Sciatic nerve (tissue), 2 donors: Measurements from ENCODE around the gene PGAM2. TPM values are rescaled to one million over a fixed set of nuclear protein-coding genes. Genes with fewer than 3 reads are reported as not detected.

Source experiments
- ATAC-seq: fragments of 200-7000 bp; cut with Tn5 transposase; one replicate; pipeline ENCODE4 v1.9.1; 2020; ENCODE audit warnings: mild to moderate bottlenecking, moderate library complexity
- DNase-seq: peaks from one replicate; pipeline ENCODE4 v3.0.0-alpha.2; 2020; ENCODE audit warnings: low spot score
- intact Hi-C: fragments of 100-400 bp; cut with DNase I; formaldehyde crosslinking; loops from one replicate; pipeline ENCODE4 v1.14.2; 2022
- total RNA-seq: library from RNA; stranded (reverse); fragmentation: NEBNext Ultra II Directional; extraction: Animal tissue kit (Norgen Biotek cat#: 25700); gene quantifications from one replicate; pipeline ENCODE4 v1.2.1, GENCODE V29; 2021
- donor health status: DM: no; HTN: no; CAD: no.
- donor health status: DM: no; HTN: no; CAD: no.

PGAM2 gene
- total RNA-seq, 1 donor from 2014 or later: 0.85 TPM

DNA sequence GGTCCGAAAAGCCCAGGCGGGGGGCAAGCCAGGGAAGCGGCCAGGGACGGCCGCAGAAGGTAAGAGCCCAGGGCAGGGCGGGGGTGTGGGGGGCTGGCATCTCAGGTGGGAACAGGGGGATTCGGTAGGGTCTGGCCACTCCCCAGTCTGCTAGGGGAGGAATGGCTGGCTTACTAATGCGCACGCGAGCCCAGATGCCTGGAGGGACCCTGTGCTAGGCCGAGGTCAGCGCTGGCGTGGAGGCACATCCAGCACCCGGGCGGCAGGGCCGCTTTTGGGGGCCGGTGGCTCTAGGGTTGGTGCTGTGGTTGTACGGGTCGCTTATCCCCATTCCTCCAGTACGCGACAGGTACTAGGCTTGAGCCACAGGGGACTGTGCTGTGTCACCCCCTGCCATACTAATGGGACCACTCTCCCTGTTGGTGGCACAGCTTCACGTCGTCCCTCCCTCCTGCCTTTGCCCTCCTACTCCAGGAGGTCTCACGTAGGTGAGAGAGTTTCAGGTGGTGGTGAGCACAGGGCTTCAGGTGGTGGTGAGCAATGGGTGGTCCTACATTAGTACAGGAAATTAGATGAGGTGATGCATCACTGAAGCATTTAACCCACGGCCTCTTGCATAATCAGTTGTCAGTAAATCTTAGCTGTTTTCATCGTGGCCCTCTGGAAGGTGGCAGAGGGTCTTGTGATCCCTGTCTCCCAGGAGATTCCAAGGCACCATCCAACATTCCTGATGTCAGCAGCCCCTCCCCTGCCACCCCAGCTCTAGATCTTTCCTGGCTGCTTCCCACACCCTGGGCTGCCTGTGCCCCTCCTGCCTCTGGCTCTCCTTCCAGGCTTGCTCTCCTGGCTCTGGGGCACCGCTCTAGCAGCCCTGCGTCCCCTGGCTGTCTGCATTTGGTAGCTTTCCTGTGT is 39.7 kb upstream of the PGAM2 start:
- intact Hi-C loops: no loop called here
- ATAC-seq (peak; percentile 53), DNase-seq (no peak)

DNA sequence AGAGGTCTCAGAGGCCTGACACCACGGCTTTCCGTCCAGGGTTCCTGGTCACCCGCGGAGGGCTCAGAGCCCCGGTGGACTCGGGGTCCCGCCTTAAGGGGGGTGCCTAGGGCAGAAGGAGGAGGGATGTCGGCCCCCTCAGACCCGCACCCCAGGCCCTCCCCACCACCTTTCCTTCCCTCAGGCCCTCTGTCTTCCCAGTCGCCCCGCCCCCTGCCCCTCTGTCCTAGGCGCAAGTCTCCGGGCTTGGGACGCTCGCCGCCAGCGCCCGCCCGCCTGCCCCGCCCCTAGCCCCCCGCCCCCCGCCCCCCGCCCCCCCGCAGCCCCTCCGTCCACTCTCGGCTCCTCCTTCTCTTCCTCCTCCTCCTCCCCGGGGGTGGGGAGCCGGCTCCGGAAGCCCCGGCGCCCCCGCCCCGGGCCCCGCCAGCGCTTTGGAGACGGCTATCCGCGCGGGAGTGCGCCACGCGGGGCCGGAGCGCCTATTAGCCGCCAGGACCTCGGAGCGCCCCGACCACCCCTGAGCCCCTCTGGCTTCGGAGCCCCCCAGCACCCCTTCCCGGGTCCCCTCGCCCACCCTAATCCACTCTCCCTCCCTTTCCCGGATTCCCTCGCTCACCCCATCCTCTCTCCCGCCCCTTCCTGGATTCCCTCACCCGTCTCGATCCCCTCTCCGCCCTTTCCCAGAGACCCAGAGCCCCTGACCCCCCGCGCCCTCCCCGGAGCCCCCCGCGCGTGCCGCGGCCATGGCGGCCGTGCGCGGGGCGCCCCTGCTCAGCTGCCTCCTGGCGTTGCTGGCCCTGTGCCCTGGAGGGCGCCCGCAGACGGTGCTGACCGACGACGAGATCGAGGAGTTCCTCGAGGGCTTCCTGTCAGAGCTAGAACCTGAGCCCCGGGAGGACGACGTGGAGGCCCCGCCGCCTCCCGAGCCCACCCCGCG is 38.8 kb upstream of the PGAM2 start, which contains the start of gene AEBP1:
Gene AEBP1 (plus strand): TSS at position 423 of the 937 bp plus-strand sequence. CDS start 321 bp downstream, at position 744.
- no peak for DNase-seq
- intact Hi-C loops: no loop called here
- ATAC-seq: peak; percentile 6

DNA sequence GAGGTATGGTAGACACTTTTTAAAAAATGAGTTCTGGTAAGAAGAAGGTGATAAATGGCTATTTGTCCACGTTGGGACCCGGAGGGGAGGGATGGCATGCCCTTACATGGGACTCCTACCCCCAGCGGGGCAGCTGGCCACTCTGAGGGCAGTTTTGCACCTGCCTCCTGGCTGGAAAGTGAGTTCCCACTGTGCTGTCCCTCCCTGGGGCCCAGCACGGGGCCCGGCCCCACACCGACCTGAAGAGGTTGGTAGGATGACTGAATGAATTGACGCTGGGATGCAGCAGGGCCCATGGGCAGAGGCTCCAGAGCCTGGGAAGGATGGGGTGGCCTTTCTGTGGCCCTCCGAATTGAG is 38.2 kb upstream of the PGAM2 start:
- DNase-seq (no peak), ATAC-seq (peak; percentile 2)
- intact Hi-C loops: no loop called here

DNA sequence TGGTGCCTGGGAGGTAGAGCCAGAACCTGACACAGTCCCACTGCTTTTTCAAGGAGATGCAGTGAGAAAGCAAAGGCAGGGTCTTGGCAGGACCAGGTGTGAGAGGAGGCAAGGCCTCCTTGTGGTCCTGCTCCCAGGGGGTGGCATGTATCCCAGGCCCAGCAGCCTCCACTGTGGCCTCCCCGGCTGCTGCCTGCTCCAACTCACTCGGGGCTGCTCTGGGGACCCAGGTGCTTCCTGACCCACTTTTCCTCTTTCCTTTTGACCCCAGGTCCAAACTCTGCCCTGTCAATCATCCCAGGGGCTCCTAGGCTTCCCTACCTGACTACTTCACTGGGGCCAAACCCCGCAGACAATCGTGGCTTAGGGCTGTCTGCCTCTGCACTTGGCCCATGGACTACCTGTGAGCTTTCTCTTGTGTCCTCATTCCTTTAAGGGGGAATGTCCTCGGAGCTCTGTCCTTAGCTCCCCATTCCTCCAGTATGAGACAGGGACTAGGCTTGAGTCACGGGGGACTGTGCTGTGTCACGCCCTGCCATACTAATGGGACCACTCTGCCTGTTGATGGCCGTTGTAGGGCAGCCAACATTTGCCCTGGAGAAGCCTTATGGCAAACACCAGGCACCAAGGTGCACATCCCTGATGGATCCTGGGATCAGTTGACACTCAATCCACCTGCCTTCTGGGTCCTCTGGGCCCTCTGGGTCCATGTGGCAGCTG is 37.6 kb upstream of the PGAM2 start:
- ATAC-seq (no peak), DNase-seq (no peak)
- intact Hi-C loops: no loop called here

GRCh38 chr7:44101966-44102845 is 36.8 kb upstream of the PGAM2 start:
- intact Hi-C loops: no loop called here
- peak; percentile 63 for ATAC-seq
- DNase-seq: no peak

DNA sequence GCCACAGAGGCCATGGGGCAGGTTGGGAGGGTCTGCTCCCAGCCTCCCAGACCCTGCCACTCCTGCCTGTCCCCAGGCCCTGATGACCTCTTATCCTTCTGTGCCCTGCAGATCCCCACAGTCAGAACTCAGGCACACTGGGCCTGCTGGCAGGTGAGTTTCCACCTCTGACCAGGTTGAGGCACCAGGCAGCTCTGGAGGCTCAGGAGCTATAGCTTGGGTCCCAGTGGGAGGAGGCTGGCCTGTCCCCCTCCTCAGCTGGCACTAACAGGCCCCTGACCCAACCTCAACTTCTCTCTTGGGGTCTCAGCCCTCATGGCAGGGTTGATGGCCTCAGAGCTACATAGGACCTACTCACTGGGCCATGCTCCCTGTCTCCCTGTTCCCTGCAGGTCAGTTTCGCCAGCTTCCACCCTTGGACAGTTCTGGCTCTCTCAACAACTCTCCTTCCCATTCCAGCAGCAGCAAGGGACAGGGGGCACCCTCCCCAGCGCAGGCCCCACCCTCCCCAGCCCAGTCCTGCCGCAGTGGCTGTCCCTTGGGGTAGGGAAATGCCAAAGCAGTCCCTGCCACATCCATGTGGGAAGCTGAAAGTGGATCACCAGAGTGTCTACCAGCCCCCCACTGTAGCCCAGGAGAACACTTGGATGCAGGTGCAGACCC is 36.1 kb upstream of the PGAM2 start:
- intact Hi-C loops: no loop called here

GRCh38 chr7:44100458-44101302 is 35.3 kb upstream of the PGAM2 start:
- intact Hi-C loops: no loop called here
- no peak for ATAC-seq
- no peak for DNase-seq

More for the DNA sequence above, 36.1 kb upstream of the PGAM2 start:
- ATAC-seq (no peak), DNase-seq (no peak)

GRCh38 chr7:44099669-44100068 is 34.3 kb upstream of the PGAM2 start:
- intact Hi-C loops: no loop called here

GRCh38 chr7:44098092-44099068 is 33.0 kb upstream of the PGAM2 start:
- DNase-seq (no peak), ATAC-seq (no peak)
- intact Hi-C loops: no loop called here

More at GRCh38 chr7:44099669-44100068, 34.3 kb upstream of the PGAM2 start:
- DNase-seq: no peak
- no peak for ATAC-seq

- DNase-seq (no peak), ATAC-seq (no peak)
- intact Hi-C loops: no loop called here
Measured at GRCh38 chr7:44097064-44097932, 31.9 kb upstream of the PGAM2 start.

DNA sequence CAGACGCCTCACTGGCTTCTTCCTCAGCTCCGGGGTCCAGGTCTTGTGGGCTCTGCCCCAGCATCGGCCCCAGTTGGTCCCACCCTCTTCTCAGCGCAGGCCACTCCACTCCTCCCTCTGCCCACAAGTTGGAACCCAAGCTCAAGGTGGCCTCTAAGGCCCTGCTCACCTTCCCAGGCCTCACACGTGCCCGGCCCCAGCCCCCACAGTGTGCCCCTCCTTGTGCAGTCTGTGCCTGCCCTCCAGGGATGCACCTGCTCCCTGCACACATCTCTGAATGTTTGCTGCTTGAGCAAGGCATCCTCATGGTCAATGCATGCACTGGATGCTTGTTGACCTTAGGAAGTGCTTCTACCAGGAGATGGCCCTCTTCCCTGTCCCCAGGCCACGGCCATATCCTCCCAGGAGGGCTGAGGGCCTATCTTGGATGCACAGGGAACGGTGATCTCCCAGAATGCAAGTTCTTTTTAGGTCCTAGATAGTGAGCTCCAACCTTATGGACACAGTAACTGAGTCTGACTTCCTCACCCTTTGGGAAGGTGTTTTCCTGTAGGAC is 31.0 kb upstream of the PGAM2 start:
- DNase-seq: no peak
- intact Hi-C loops: no loop called here
- no peak for ATAC-seq

DNA sequence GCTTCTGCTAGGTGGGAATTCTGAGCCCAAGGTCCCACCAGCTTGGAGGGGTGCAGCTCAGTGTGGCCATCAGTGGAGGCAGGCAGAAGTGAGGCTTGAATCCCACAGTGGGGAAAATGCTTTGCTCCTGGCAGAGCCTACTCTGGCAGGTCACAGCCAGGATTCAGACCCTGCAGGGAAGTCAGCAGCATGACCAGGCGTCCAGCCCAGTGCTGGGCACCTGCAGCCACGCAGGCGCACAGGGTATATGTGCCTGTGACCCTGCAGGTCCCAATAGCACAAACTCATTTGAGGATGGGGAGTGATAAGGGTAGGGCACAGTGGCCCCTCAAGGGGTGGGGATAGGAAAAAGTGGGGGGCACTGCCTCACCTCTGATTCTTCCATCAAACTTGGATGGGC is 30.4 kb upstream of the PGAM2 start:
- no peak for ATAC-seq

DNA sequence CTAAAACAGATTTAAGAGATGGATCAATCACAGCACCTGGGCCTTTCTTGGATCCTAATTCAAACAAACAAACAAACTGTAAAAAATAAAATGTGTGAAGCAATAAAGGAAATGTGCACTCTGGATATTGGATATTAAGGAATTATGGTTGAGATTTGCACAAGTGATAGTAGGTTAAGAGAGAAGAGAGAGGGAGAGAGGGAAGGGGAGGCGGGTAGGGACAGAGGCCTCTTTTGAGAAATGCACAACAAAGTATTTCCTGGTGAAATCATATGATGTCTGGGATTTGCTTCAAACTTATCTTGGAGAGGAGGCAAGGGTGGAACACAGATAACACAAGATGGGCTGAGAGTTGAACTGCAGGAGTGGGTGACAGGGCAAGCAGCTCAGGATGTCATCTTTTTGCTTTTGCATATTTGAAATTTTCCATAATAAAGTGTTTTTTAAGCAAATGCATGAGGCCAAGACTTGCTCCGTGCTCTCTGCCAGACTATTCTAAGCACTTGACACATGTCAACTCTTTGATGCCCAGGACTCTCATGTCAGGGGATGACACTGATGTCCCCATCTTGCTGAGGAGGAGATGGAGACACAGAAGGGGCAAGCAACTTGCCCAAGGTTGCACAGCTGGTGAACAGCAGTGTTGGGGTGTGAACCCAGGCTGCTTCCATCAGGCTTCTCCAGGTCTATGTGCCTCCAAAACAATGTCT is 29.7 kb upstream of the PGAM2 start:
- DNase-seq (no peak), ATAC-seq (peak; percentile 62)
- intact Hi-C loops: no loop called here

More for the DNA sequence above, 30.4 kb upstream of the PGAM2 start:
- DNase-seq: no peak
- intact Hi-C loops: no loop called here

- intact Hi-C loops: no loop called here
- DNase-seq (no peak), ATAC-seq (no peak)
Measured at GRCh38 chr7:44094365-44094764, 29.0 kb upstream of the PGAM2 start.
